Measurements from ENCODE around the gene MAVS.

- TF ChIP-seq CTCF (IDR thresholded peaks at IDR 0.05; ENCODE audit: low read length) = no peak
- no peak for TF ChIP-seq EZH2 (optimal IDR thresholded peaks at IDR 0.05; ENCODE audit: low read depth, low read length)
These were observed 23.4 kb downstream of the MAVS start for GRCh38 chr20:3869839-3870634.
